ENCODE results near the gene MACROD1.

MACROD1 gene

DNA sequence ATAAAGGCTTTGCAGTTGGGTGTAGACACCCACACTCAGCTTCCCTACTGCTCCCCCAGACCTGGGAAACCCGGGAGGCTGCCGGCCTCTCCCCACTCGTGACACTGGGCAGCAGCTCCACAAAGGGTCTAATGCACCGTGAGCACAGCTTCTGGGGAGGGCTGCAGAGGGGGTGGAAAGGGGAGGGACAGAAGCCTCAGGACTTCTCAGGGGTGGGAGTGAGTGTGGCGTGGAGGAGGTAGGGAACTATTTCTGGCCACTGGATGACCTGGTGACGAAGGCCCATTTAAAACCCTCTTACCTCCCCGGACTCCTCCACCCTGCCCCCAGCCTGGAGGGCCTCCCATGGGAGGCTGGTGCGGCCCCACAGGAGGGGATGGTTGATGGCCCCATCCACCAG, 56.6 kb downstream of the MACROD1 start:
- H3K4me1 ChIP-seq (ENCODE audit: insufficient read depth, low read length), result 0 out of 2 replicates have a peak, but pooled peaks cover 2% of the 10 kb centered on the region
- no peaks in the 10 kb centered on the region for H3K36me3 ChIP-seq (ENCODE audit: insufficient read depth, low read length)
- no peak overlapping the region for H3K9ac ChIP-seq (ENCODE audit: low read depth, low read length)
- H3K9me3 ChIP-seq (ENCODE audit: control insufficient read depth, insufficient read depth, low read length), result no peaks in the 10 kb centered on the region

- Histone ChIP-seq H3K9ac (ENCODE audit: low read depth, low read length) (no peak overlapping the region), H3K36me3 (ENCODE audit: insufficient read depth, low read length) (no peaks in the 10 kb centered on the region), H3K4me1 (ENCODE audit: insufficient read depth, low read length) (0 out of 2 replicates have a peak, but pooled peaks cover 2% of the 10 kb centered on the region), H3K9me3 (ENCODE audit: control insufficient read depth, insufficient read depth, low read length) (no peaks in the 10 kb centered on the region)
Measured at GRCh38 chr11:64107303-64107702, 58.6 kb downstream of the MACROD1 start.

DNA sequence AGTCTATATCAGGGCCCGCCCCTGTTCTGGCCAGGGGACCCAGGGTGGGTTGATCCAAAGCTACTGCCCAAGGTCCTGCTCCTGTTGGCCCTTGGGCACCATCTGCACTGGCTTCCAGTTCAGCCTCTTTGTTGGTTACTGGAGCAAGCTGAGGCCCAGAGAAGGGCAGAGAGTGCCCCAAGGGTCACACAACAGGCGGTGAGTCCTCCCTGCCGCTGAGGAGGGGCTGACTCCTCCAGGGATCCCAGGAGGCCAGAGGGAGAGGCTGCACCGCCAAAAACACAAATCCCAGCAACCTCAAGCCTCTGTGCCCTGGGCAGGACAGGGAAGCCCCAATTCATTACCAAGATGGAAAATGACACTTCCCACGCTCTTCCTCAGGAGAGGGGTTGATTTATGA, 61.3 kb downstream of the MACROD1 start:
- Histone ChIP-seq H3K9ac (ENCODE audit: low read depth, low read length) (no peak overlapping the region), H3K36me3 (ENCODE audit: insufficient read depth, low read length) (no peaks in the 10 kb centered on the region), H3K4me1 (ENCODE audit: insufficient read depth, low read length) (peaks cover 7% of the 10 kb centered on the region; the same call in 1 of the 2 replicates), H3K9me3 (ENCODE audit: control insufficient read depth, insufficient read depth, low read length) (no peaks in the 10 kb centered on the region)

DNA sequence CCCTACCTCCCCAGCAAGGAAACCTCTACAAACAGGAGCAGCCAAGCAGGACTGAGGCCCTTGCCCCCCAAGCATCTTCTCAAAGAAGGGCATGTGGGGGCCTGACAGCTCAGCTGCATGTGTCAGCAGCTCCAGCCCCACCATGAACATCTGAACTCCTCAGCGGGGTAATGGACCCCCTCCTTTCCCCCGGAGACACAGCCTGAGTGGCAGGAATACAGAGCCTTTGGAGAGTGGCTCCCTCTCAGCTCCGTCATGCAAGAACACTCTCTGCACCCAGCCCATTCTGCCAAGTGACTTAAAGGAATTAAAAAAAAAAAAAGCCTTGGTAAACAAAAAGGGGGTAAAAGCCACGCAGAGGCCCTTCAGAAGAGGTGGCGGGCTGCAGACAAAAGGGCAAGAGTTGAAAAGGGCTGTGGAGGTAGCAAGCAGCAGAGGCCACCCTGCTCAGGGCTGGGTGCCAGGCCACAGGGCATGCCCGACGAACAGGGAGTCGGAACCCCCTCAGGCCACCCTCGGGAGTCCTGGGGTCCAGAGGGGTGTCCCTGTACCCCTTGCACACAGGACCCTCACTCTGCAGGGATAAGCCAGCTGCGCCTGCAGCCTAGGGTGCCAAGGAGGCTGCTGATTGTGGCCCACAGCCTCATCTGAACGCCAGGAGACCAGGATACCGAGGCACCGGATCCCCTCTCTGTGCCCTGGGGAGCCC, 62.5 kb downstream of the MACROD1 start:
- Histone ChIP-seq H3K36me3 (ENCODE audit: insufficient read depth, low read length) (no peaks in the 10 kb centered on the region), H3K4me1 (ENCODE audit: insufficient read depth, low read length) (peaks cover 7% of the 10 kb centered on the region; the same call in 1 of the 2 replicates), H3K9ac (ENCODE audit: low read depth, low read length) (no peak overlapping the region), H3K9me3 (ENCODE audit: control insufficient read depth, insufficient read depth, low read length) (no peaks in the 10 kb centered on the region)

DNA sequence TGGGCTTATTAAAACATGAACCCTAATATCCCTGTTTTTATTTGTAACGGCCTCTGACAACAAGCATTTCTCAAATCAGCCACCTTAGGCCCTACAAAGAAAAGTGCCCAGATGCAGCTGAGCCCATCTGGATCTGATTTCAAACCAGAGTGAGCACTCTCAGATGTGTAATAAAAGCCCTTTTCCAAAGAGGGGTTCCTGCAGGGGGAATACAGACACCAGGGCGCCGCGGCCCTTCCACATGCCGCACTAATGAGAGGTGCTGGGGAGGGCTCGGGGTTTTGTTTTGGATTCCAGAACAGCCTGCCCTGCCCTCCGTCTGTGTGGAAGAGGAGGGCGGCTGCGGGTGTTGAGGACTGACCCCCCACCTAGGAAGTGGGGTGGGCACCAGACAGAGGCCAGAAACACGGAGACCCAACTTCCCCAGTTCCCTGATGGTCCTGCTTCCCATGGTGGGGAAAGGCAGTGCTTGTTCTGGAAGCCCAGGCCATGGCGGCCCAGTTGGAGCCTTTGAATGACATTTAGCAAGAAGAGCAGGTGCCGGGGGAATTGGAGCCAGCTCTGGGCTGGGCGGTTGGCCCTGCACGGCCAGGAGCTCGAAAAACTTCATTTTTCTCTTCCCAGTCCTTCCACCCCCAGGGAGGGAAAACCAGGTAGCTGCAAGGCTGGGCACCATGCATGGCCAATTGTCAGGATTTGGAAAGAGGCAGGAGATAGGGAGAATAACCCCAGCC, 63.7 kb downstream of the MACROD1 start:
- Histone ChIP-seq H3K36me3 (ENCODE audit: insufficient read depth, low read length) (no peaks in the 10 kb centered on the region), H3K9ac (ENCODE audit: low read depth, low read length) (no peak overlapping the region), H3K9me3 (ENCODE audit: control insufficient read depth, insufficient read depth, low read length) (no peaks in the 10 kb centered on the region), H3K4me1 (ENCODE audit: insufficient read depth, low read length) (peaks cover 7% of the 10 kb centered on the region; the same call in 1 of the 2 replicates)

- H3K4me1 ChIP-seq (ENCODE audit: insufficient read depth, low read length), result peaks cover 7% of the 10 kb centered on the region; the same call in 1 of the 2 replicates
- H3K9me3 ChIP-seq (ENCODE audit: control insufficient read depth, insufficient read depth, low read length), result no peaks in the 10 kb centered on the region
Measured at GRCh38 chr11:64101461-64101860, 64.5 kb downstream of the MACROD1 start.

GRCh38 chr11:64100782-64101353, 65.0 kb downstream of the MACROD1 start:
- Histone ChIP-seq H3K9ac (ENCODE audit: low read depth, low read length) (no peak overlapping the region), H3K36me3 (ENCODE audit: insufficient read depth, low read length) (no peaks in the 10 kb centered on the region), H3K4me1 (ENCODE audit: insufficient read depth, low read length) (peaks cover 7% of the 10 kb centered on the region; the same call in 1 of the 2 replicates), H3K9me3 (ENCODE audit: control insufficient read depth, insufficient read depth, low read length) (no peaks in the 10 kb centered on the region)

More at GRCh38 chr11:64101461-64101860, 64.5 kb downstream of the MACROD1 start:
- Histone ChIP-seq H3K9ac (ENCODE audit: low read depth, low read length) (no peak overlapping the region), H3K36me3 (ENCODE audit: insufficient read depth, low read length) (no peaks in the 10 kb centered on the region)

DNA sequence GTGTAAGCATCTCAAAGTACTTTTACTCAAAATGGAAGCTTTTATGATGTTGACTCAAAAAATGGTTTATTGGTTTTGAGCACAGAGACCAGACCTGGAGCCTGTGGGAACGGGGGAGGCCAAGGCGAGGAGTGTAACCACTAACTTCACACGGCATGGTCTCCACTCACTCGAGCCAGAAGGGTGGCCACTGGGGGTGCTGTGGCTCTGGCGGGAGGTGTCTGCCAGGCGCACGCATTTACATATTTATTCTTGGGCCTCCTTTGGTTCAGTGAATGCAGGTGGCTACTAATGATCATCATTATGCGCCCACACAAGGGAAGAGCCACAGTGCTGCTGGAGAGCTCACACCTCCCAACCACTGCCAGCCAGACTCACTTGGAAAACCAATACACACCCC, 65.6 kb downstream of the MACROD1 start:
- H3K36me3 ChIP-seq (ENCODE audit: insufficient read depth, low read length), result no peaks in the 10 kb centered on the region
- no peaks in the 10 kb centered on the region for H3K9me3 ChIP-seq (ENCODE audit: control insufficient read depth, insufficient read depth, low read length)
- no peak overlapping the region for H3K9ac ChIP-seq (ENCODE audit: low read depth, low read length)
- H3K4me1 ChIP-seq (ENCODE audit: insufficient read depth, low read length), result peaks cover 8% of the 10 kb centered on the region; the same call in 1 of the 2 replicates

DNA sequence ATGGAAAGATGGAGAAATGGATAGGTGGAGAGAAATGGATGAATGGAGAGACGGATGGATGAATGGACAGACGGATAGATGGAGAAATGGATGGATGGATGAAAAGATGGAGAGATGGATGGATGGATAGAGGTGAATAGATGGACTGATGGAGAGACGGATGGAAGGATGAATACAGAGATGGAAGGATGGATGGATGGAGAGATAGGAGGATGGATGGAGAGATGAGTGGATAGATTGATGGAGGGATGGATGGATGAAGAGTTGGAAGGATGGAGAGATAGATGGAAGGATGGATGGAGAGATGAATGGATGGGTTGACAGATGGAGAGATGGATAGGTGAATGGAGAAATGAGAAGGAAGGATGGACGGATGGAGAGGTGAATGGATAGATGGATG, 66.5 kb downstream of the MACROD1 start:
- H3K36me3 ChIP-seq (ENCODE audit: insufficient read depth, low read length), result no peaks in the 10 kb centered on the region
- H3K9me3 ChIP-seq (ENCODE audit: control insufficient read depth, insufficient read depth, low read length), result no peaks in the 10 kb centered on the region
- H3K4me1 ChIP-seq (ENCODE audit: insufficient read depth, low read length), result peaks cover 17% of the 10 kb centered on the region; the same call in 1 of the 2 replicates
- H3K9ac ChIP-seq (ENCODE audit: low read depth, low read length), result no peak overlapping the region

DNA sequence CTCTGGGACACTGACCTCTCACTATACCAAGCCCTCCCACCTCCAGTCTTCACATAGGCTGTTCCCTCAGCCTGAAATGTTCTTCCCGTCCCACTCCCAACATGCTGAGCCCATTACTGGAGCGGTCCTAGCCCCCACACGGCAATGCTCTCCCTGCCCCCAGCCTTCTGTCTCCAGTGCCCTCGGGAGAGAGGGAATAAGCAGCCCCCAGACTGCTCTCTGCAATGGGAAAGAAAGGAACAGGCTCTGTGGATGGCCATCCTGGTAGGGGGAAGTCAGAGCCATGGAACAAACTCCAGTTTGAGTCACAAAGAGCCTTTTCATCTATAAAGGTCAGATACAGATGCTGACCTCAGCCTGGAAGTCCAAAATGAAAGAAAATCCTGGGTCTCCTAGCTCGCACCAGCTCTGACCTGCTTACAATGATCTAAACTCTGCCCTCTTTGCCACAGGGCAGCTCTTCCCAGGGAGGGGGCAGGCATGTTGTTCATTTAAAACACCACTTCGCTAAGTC, 67.5 kb downstream of the MACROD1 start:
- H3K4me1 ChIP-seq (ENCODE audit: insufficient read depth, low read length), result peaks cover 19% of the 10 kb centered on the region; the same call in 1 of the 2 replicates
- H3K9ac ChIP-seq (ENCODE audit: low read depth, low read length), result no peak overlapping the region
- H3K9me3 ChIP-seq (ENCODE audit: control insufficient read depth, insufficient read depth, low read length), result no peaks in the 10 kb centered on the region
- no peaks in the 10 kb centered on the region for H3K36me3 ChIP-seq (ENCODE audit: insufficient read depth, low read length)

DNA sequence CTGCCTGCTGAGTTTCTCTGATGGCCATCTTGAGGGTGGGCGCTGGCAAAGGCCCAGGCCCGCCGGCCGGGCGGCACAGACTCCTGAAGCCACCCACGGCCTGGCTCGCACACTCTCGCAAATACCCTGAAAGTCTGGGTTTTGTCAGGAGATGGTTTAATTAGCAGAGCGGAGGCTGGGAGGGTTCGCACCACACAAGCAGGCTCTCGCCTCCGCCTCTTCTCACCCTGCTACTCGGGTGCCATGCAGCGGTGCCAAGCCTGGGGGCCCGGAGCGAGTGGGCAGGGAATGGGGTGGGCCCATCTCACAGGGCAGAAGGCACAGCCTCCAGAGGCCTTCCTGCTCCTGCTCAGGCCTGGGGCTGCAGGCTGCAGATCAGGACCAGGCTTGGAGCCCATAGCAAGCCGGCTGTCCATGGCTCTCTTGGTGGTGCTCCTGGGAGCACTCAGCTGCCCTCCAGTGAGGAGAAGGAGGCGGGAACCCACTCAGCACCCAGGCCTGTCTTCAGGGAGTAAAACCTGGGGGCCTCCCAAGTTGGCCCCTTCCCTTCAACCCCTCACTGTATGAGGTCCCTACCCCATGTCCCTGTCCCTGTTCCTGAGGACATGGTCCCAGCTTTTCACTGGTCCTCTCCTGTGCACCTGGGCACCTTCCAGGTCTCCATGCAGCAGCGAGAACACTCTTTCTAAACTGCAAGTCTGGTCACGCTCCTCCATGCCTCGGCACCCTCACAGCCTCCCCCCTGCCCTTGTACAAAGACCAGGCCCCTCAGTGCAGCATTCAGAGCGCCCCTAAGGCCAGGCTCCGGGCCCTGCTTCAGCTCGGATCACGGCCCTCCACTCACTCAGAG, 68.2 kb downstream of the MACROD1 start:
- no peaks in the 10 kb centered on the region for H3K9me3 ChIP-seq (ENCODE audit: control insufficient read depth, insufficient read depth, low read length)
- no peak overlapping the region for H3K9ac ChIP-seq (ENCODE audit: low read depth, low read length)
- H3K4me1 ChIP-seq (ENCODE audit: insufficient read depth, low read length), result peaks cover 22% of the 10 kb centered on the region; the same call in 1 of the 2 replicates

DNA sequence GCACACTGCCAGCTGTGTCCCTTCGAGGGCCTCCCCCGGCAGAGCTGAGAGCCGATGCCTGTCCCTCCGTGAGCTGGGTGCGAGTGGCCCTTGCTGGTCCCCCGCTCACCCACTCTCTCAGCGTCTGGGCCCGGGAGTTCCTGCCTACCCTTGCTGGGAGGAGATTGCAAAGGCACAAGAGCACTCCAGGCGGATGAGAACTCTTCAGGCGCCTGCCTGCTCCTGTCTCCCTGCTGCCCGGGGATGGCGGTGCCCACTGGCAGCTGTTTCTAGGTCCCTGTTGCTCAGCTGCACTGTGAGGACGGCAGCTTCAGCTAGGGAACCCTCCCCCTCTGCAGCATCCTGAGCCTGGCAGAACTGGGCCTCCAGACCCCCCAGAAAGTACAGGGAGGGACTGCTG, 69.1 kb downstream of the MACROD1 start:
- H3K9ac ChIP-seq (ENCODE audit: low read depth, low read length), result no peak overlapping the region

More for the DNA sequence above, 68.2 kb downstream of the MACROD1 start:
- H3K36me3 ChIP-seq (ENCODE audit: insufficient read depth, low read length), result no peaks in the 10 kb centered on the region

DNA sequence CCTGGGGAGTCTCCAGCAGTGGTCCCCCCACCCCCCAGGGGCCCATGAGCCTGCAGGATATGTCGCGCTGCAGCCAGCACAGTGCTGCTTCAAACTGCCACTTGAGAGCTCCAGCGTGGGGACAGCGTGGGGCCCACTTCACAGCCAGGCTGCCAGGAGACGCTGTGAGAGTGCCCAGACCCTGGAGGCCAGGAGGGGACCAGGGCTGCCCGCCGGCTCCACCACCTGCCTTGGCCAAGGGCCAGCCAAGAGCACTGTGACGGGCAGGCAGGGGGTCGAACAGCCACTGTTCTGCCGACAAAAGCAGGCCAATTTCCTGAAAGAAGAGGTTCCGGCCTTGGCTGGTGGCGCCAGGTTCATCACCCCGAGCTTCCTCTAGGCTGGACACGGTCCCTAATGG, 70.0 kb downstream of the MACROD1 start:
- no peak overlapping the region for H3K9ac ChIP-seq (ENCODE audit: low read depth, low read length)
- H3K9me3 ChIP-seq (ENCODE audit: control insufficient read depth, insufficient read depth, low read length), result no peaks in the 10 kb centered on the region
- H3K4me1 ChIP-seq (ENCODE audit: insufficient read depth, low read length), result peaks cover 29% of the 10 kb centered on the region; the same call in 1 of the 2 replicates
- no peaks in the 10 kb centered on the region for H3K36me3 ChIP-seq (ENCODE audit: insufficient read depth, low read length)

More for the DNA sequence above, 69.1 kb downstream of the MACROD1 start:
- Histone ChIP-seq H3K36me3 (ENCODE audit: insufficient read depth, low read length) (no peaks in the 10 kb centered on the region), H3K4me1 (ENCODE audit: insufficient read depth, low read length) (peaks cover 26% of the 10 kb centered on the region; the same call in 1 of the 2 replicates), H3K9me3 (ENCODE audit: control insufficient read depth, insufficient read depth, low read length) (no peaks in the 10 kb centered on the region)

All from ES-I3 (cell line).